B cell (primary cell): Measurements from ENCODE around the gene SLC37A1. TPM values are rescaled to one million over a fixed set of nuclear protein-coding genes. Genes with fewer than 3 reads are reported as not detected.

Experiments
- ATAC-seq: fragments of 200-7000 bp; cut with Tn5 transposase; one replicate; pipeline ENCODE4 v1.10.0; 2021; ENCODE audit warnings: low read depth, mild to moderate bottlenecking, moderate number of reproducible peaks, moderate library complexity
- CTCF ChIA-PET: fragments of 350-600 bp; sonication (Branson Sonifier 250); formaldehyde crosslinking; loops from one replicate; lab custom pipeline; 2021; ENCODE audit warnings: antibody characterized with exemption, inconsistent platforms; lab: Charles Lee
- POLR2A ChIA-PET: fragments of 350-600 bp; sonication (Branson Sonifier 250); formaldehyde crosslinking; loops from one replicate; lab custom pipeline; 2021; ENCODE audit warnings: antibody characterized with exemption; lab: Charles Lee
- DNase-seq: peaks from one replicate; pipeline ENCODE4 v3.0.0; 2013
- H2AFZ ChIP-seq: 2 replicates; pipeline ENCODE4 v1.6.1; 2012; ENCODE audit warnings: mild to moderate bottlenecking, low read depth, low read length; ENCODE audit not compliant: insufficient read depth, poor library complexity, severe bottlenecking
- H3K27ac ChIP-seq, 2 donors: 1 replicate in 1 of 2; 2 replicates in 1 of 2; pipeline ENCODE4 v1.5.1; 2012 to 2013; ENCODE audit warnings: low read length in 2 of 2, mild to moderate bottlenecking in 2 of 2, moderate library complexity in 1 of 2
- H3K27me3 ChIP-seq, 4 experiments: fragments of 200-600 bp in 1 of 4; sonication (generic) in 1 of 4; replicated peaks in 1 of 4; 1 replicate in 2 of 4; 2 replicates in 2 of 4; pipeline versions ENCODE4 v1.6.1 to v1.7.0; 2013 to 2016; ENCODE audit warnings: low read length in 3 of 4, mild to moderate bottlenecking in 2 of 4, mixed read lengths in 1 of 4, moderate library complexity in 1 of 4; ENCODE audit not compliant: insufficient read depth in 4 of 4, control insufficient read depth in 3 of 4; ENCODE audit errors: control extremely low read depth in 1 of 4
- H3K36me3 ChIP-seq, 2 experiments: replicated peaks in 1 of 2; 1 replicate in 1 of 2; 2 replicates in 1 of 2; pipeline versions ENCODE4 v1.6.1 to v1.7.1; 2013; ENCODE audit warnings: low read length in 1 of 2; ENCODE audit not compliant: insufficient read depth in 2 of 2, control insufficient read depth in 1 of 2; ENCODE audit errors: control extremely low read depth in 1 of 2, extremely low read depth in 1 of 2
- H3K4me1 ChIP-seq, 2 donors: fragments of 200-600 bp in 1 of 2; sonication (generic) in 1 of 2; 1 replicate in 1 of 2; 2 replicates in 1 of 2; pipeline versions ENCODE4 v1.5.1 to v1.6.1; 2013 to 2017; ENCODE audit warnings: low read length in 2 of 2; ENCODE audit not compliant: control insufficient read depth in 2 of 2, insufficient read depth in 2 of 2
- H3K4me2 ChIP-seq: replicated peaks from 2 replicates; pipeline ENCODE3; 2012; ENCODE audit warnings: mild to moderate bottlenecking, low read depth, low read length; ENCODE audit not compliant: poor library complexity, severe bottlenecking
- H3K4me3 ChIP-seq, 5 experiments: fragments of 200-600 bp in 1 of 5; sonication (generic) in 1 of 5; 1 replicate in 3 of 5; 2 replicates in 2 of 5; pipeline versions ENCODE4 v1.5.1 to v1.7.0; 2011 to 2016; ENCODE audit warnings: low read length in 4 of 5, mild to moderate bottlenecking in 4 of 5, low read depth in 2 of 5, control low read depth in 1 of 5, moderate library complexity in 1 of 5; ENCODE audit not compliant: insufficient read depth in 1 of 5; ENCODE audit errors: control extremely low read depth in 1 of 5, extremely low read depth in 1 of 5
- H3K79me2 ChIP-seq: fragments of 200-600 bp; sonication (generic); one replicate; pipeline ENCODE4 v1.6.0; 2016; ENCODE audit warnings: low read length; ENCODE audit not compliant: control insufficient read depth, insufficient read depth
- H3K9ac ChIP-seq: fragments of 200-600 bp; sonication (generic); 2 replicates; pipeline ENCODE4 v1.6.1; 2017; ENCODE audit warnings: mild to moderate bottlenecking, low read length, moderate library complexity
- H3K9me3 ChIP-seq, 3 donors: one replicate each; pipeline versions ENCODE4 v1.6.1 to v1.7.1; 2013; ENCODE audit warnings: low read length in 2 of 3; ENCODE audit not compliant: control insufficient read depth in 2 of 3, insufficient read depth in 1 of 3; ENCODE audit errors: control extremely low read depth in 1 of 3
- H4K20me1 ChIP-seq: 2 replicates; pipeline ENCODE4 v1.6.0; 2012; ENCODE audit warnings: mild to moderate bottlenecking, low read length; ENCODE audit not compliant: insufficient read depth, control insufficient read depth, poor library complexity, severe bottlenecking
- H3K27ac Mint-ChIP-seq: one replicate; pipeline ENCODE4 v1.8.0; 2021; ENCODE audit warnings: mixed read lengths
- H3K27me3 Mint-ChIP-seq: one replicate; pipeline ENCODE4 v1.8.0; 2021; ENCODE audit warnings: mixed read lengths
- H3K4me1 Mint-ChIP-seq: one replicate; pipeline ENCODE4 v1.8.0; 2021; ENCODE audit warnings: mixed read lengths
- H3K4me3 Mint-ChIP-seq: one replicate; pipeline ENCODE4 v1.8.0; 2021; ENCODE audit warnings: mixed read lengths
- H3K9me3 Mint-ChIP-seq: one replicate; pipeline ENCODE4 v1.8.0; 2022; ENCODE audit warnings: mixed read lengths; ENCODE audit not compliant: insufficient read depth
- CTCF ChIP-seq: fragments of 200-600 bp; IDR thresholded peaks from one replicate; pipeline ENCODE4 v1.8.0; 2022; ENCODE audit warnings: antibody characterized with exemption, mild to moderate bottlenecking
- EZH2 ChIP-seq: IDR thresholded peaks from 2 replicates; pipeline ENCODE4 v1.6.1; 2012; ENCODE audit warnings: borderline replicate concordance, low read depth, mild to moderate bottlenecking, moderate library complexity, low read length; ENCODE audit not compliant: insufficient read depth, poor library complexity, severe bottlenecking
- WGBS: methylation state at CpG from one replicate; pipeline ENCODE4 v1.1.5; 2013; ENCODE audit warnings: missing lambda C conversion rate; ENCODE audit not compliant: insufficient coverage; 5-methylcytosine and 5-hydroxymethylcytosine counted together
- intact Hi-C: fragments of 100-400 bp; cut with micrococcal nuclease; formaldehyde crosslinking; loops from one replicate; pipeline ENCODE4 v1.10.0; 2022
- polyA plus RNA-seq: library from polyadenylated mRNA; depleted of rRNA; stranded (reverse); fragments of >200 nt; gene quantifications from 2 replicates; pipeline ENCODE4 v1.2.3, GENCODE V29; 2012
- total RNA-seq, 2 donors: library from RNA; stranded (reverse); fragments of 120-200 nt in 1 of 2; gene quantifications; 1 replicate in 1 of 2; 2 replicates in 1 of 2; pipeline versions ENCODE4 v1.2.3 to v1.2.4, GENCODE V29; 2013 to 2022

SLC37A1 gene
- total and polyA plus RNA-seq, 2 donors (not counting 1 experiment from before 2014, with no cell fraction given) = 38.1 to 60.2 TPM

GRCh38 chr21:42512346-42513034 is 1.2 kb upstream of the SLC37A1 start:
- intact Hi-C loops = no loop called here
- H3K4me1 ChIP-seq = peaks cover 14 to 26% of the 10 kb centered on the region in 2 donors
- H3K27ac Mint-ChIP-seq = peak overlapping the region; percentile 82
- peak overlapping the region in 1 of 2 donors; percentile 74 for H3K27ac ChIP-seq
- H3K27me3 Mint-ChIP-seq = no peaks in the 10 kb centered on the region
- no peak overlapping the region for H3K9ac ChIP-seq
- H3K4me3 ChIP-seq = no peak overlapping the region
- ATAC-seq = no peak
- POLR2A ChIA-PET = interaction anchor here (1.2 kb wide), 1 partner anchor 25 kb away, joined by 3 read pairs; no protein-coding TSS in a partner anchor
- no peaks in the 10 kb centered on the region for H3K9me3 Mint-ChIP-seq
- H2AFZ ChIP-seq = no peak overlapping the region
- H3K79me2 ChIP-seq = peaks cover 35% of the 10 kb centered on the region
- H4K20me1 ChIP-seq = peaks cover 4% of the 10 kb centered on the region
- DNase-seq = no peak
- peak overlapping the region; percentile 84 for H3K4me2 ChIP-seq
- H3K4me1 Mint-ChIP-seq = peaks cover 33% of the 10 kb centered on the region
- H3K36me3 ChIP-seq = peaks cover 1 to 5% of the 10 kb centered on the region in 2 experiments
- TF ChIP-seq EZH2 (no peak), CTCF (no peak)
- CTCF ChIA-PET = interaction anchor here (0.6 to 1.0 kb wide), 3 partner anchors 15 to 1133 kb away, joined by 3 to 4 read pairs (median 3); no protein-coding TSS in a partner anchor
- H3K27me3 ChIP-seq = no peaks in the 10 kb centered on the region
- peak overlapping the region; percentile 89 for H3K4me3 Mint-ChIP-seq
- H3K9me3 ChIP-seq = no peaks in the 10 kb centered on the region
- 96% methylated on average over 15 of the region's 16 CpGs for WGBS
